ENCODE measurements around the gene USHBP1.

GRCh38 chr19:17225053-17225452 lies 39.5 kb downstream of the USHBP1 start:
- TF ChIP-seq POLR2A (IDR thresholded peaks at IDR 0.05) (no peak), CTCF (IDR thresholded peaks at IDR 0.05) (no peak)

All from lower leg skin (tissue), 3 donors.